Lower leg skin (tissue), 3 donors: Measurements from ENCODE around the gene ABCC9.

Experiments
- POLR2A ChIP-seq, 2 donors: fragments of 450-650 bp; IDR thresholded peaks; one replicate each; pipeline ENCODE4 v1.6.1; 2016 to 2017; ENCODE audit warnings: antibody characterized with exemption in 2 of 2, mild to moderate bottlenecking in 1 of 2, moderate library complexity in 1 of 2
- TF ChIP-seq, protein P1 (sequence below), 3 donors: fragments of 450-650 bp; IDR thresholded peaks; one replicate each; pipeline ENCODE4 v1.5.1; 2016; ENCODE audit warnings: antibody characterized with exemption in 3 of 3, mild to moderate bottlenecking in 3 of 3, moderate library complexity in 2 of 3

DNA sequence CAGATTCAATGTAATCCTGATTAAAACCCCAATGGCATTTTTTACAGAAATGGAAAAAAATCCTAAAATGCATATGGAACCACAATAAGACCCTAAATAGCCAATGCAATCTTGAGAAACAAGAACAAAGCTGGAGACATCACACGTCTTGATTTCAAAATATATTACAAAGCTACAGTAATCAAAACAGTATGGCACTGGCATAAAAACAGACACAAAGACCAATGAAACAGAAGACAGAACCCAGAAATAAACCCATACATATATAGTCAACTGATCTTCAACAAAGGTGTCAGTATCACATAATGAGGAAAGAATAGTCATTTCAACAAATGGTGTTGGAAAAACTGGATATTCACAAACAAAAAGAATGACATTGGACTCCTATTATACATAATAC is 9.4 kb upstream of the ABCC9 start:
- TF ChIP-seq, protein P1, sequence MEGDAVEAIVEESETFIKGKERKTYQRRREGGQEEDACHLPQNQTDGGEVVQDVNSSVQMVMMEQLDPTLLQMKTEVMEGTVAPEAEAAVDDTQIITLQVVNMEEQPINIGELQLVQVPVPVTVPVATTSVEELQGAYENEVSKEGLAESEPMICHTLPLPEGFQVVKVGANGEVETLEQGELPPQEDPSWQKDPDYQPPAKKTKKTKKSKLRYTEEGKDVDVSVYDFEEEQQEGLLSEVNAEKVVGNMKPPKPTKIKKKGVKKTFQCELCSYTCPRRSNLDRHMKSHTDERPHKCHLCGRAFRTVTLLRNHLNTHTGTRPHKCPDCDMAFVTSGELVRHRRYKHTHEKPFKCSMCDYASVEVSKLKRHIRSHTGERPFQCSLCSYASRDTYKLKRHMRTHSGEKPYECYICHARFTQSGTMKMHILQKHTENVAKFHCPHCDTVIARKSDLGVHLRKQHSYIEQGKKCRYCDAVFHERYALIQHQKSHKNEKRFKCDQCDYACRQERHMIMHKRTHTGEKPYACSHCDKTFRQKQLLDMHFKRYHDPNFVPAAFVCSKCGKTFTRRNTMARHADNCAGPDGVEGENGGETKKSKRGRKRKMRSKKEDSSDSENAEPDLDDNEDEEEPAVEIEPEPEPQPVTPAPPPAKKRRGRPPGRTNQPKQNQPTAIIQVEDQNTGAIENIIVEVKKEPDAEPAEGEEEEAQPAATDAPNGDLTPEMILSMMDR (IDR thresholded peaks at IDR 0.05): no peak
- TF ChIP-seq POLR2A (IDR thresholded peaks at IDR 0.05): no peak
